ENCODE measurements around the gene AMPD2. TPM values are rescaled to one million over a fixed set of nuclear protein-coding genes. Genes with fewer than 3 reads are reported as not detected.
"Not testable (repeated sequence)": the region's sequence is repeated elsewhere in the genome, so short reads cannot be mapped to it uniquely, and the experiment has no call there.

AMPD2 gene
- total RNA-seq, 1 donor from 2014 or later = 93.2 TPM

DNA sequence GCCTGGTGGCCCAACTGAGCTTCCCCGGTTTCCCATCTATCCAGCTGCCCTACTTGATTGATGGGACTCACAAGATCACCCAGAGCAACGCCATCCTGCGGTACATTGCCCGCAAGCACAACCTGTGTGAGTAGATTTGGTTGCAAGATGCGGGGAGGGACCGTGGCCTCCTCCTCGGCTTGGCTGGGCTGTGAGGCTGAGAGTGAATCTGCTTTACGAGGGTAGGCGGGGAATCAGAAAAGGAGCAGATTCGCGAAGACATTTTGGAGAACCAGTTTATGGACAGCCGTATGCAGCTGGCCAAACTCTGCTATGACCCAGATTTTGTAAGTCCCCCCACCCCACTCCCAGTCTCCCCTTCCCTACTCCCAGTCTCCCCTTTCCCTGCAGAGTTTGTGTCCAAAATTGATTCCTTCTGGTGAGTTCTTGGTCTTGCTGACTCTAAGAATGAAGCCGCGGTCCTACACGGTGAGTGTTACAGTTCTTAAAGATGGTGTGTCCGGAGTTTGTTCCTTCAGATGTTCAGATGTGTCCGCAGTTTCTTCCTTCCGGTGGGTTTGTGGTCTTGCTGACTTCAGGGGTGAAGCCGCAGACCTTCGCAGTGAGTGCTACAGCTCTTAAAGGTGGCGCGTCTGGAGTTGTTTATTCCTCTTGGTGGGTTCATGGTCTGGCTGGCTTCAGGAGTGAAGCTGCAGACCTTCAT, 49.8 kb downstream of the AMPD2 start:
- intact Hi-C loops (cut with micrococcal nuclease) = no loop called here

DNA sequence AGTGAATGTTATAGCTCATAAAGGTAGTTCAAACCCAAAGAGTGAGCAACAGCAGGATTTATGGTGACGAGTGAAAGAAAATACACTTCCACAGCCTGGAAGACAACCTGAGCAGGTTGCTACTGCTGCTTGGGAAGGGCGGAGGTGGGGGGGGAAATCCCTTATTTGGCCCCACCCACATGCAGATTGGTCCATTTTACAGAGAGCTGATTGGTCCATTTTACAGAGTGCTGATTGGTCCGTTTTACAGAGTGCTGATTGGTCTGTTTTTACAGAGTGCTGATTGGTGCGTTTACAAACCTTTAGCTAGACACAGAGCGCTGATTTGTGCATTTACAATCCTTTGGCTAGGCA, 50.3 kb downstream of the AMPD2 start:
- intact Hi-C loops (cut with micrococcal nuclease) = not testable (repeated sequence)

DNA sequence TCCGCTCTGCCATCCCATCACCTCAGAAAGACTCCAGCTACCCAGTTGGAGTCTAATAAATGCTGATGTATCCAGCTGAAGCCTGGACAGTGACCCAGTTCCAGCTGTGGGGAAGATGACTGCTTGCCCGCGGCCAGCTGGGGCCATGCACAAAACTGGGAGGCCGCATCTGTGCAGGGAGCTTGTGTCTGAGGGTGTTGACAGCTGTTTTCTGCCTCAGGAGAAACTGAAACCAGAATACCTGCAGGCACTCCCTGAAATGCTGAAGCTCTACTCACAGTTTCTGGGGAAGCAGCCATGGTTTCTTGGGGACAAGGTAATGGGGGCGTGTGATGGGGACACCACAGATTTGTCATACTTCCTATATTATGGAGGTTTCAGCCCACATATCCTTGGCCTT, 51.4 kb downstream of the AMPD2 start:
- intact Hi-C loops (cut with micrococcal nuclease) = no loop called here

GRCh38 chr1:109673861-109674260, 54.2 kb downstream of the AMPD2 start:
- intact Hi-C loops (cut with micrococcal nuclease) = not testable (repeated sequence)

DNA sequence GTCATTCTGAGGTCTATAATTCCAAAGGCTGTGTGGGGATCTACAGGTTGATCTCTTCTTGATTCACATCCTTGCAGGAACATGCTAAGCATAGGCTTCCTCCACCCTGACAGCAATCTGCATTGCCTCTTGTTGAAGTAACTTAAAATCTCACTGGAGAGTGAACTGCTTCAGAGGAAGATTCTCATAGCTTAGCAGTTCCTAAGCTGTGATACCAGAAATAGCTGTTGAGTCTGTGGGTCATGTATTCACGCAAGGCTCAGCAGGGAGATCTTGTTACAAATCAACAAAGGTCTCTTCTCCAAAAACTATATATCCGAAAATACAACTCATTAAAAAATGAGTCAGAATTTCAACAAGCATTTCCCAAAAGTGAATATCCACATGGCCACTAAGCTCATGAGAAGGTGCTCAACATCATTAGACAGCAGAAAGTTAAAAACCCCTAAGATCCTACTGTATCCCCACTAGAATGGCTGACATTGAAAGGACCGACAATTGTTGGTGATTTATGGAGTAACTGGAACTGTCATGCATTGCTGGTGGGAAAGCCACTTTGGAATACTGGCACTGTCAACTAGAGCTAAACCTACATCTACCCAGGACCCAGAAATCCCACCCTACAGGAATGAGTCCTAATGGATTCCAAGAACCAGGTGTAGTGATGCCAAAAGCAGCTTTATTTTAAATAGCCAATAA, 57.2 kb downstream of the AMPD2 start:
- intact Hi-C loops (cut with micrococcal nuclease) = not testable (repeated sequence)

DNA sequence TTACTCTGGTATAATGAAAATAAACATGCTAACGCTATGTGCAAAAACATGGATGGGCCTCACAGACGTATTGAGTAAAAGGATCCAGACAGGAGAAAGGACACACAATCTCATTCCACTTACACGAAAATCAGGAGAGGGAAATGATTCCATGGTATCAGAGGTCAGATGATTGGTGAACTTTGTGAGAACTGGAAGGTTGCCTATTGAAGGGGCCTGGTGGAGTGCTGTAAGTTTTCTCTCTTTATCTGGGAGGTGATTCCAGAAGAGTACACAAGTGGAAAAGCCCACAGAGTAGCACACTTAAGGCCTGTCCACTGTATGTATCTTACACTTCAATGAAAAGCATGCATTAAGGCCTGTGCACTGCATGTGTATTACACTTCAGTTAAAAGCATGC, 57.8 kb downstream of the AMPD2 start:
- intact Hi-C loops (cut with micrococcal nuclease) = no loop called here

GRCh38 chr1:109678637-109679036, 59.0 kb downstream of the AMPD2 start:
- intact Hi-C loops (cut with micrococcal nuclease) = not testable (repeated sequence)

Other genes starting within 250 kb of the AMPD2 start
- 6.2 and 7.7 TPM in 2 replicates for gene SORT1, start 221.9 kb upstream of the AMPD2 start, total RNA-seq
- 211 and 216 TPM in 2 replicates for gene PSMA5, start 193.4 kb upstream of the AMPD2 start, total RNA-seq
- not detected in 2 replicates for gene SYPL2, start 153.3 kb upstream of the AMPD2 start, total RNA-seq
- 11.3 and 13.0 TPM in 2 replicates for gene ATXN7L2, start 135.9 kb upstream of the AMPD2 start, total RNA-seq
- 22.5 and 24.1 TPM in 2 replicates for gene CYB561D1, start 125.7 kb upstream of the AMPD2 start, total RNA-seq
- 1.1 and 1.2 TPM in 2 replicates for gene AMIGO1, start 110.1 kb upstream of the AMPD2 start, total RNA-seq
- 0.15 TPM in 1 of 2 replicates, not detected in the other for gene GPR61, start 80.0 kb upstream of the AMPD2 start, total RNA-seq
- gene GNAI3, start 71.2 kb upstream of the AMPD2 start, total RNA-seq = 10.0 TPM in 2 replicates
- gene GNAT2, start 221 bp upstream of the AMPD2 start, total RNA-seq = 0.15 TPM in 1 of 2 replicates, not detected in the other
- gene GSTM4, start 36.3 kb downstream of the AMPD2 start, total RNA-seq = 24.8 and 25.6 TPM in 2 replicates
- 49.8 and 52.0 TPM in 2 replicates for gene GSTM2, start 48.2 kb downstream of the AMPD2 start, total RNA-seq
- 67.8 and 72.8 TPM in 2 replicates for gene GSTM1, start 68.0 kb downstream of the AMPD2 start, total RNA-seq
- gene GSTM5, start 92.4 kb downstream of the AMPD2 start, total RNA-seq = not detected in 2 replicates
- 7.6 and 8.1 TPM in 2 replicates for gene GSTM3, start 121.2 kb downstream of the AMPD2 start, total RNA-seq
- gene EPS8L3, start 144.1 kb downstream of the AMPD2 start, total RNA-seq = not detected in 2 replicates

Data from T-helper 1 cell treated with Interleukin-12 subunit alpha and Interleukin-12 subunit beta and Interleukin-4 antibody, amounts not matched to agents 30 ng/mL and 1 ng/mL, for 36 hours (primary cell).